ENCODE measurements around the gene ITGB1.
"Not testable (repeated sequence)": the region's sequence is repeated elsewhere in the genome, so short reads cannot be mapped to it uniquely, and the experiment has no call there.

The ITGB1 gene

DNA sequence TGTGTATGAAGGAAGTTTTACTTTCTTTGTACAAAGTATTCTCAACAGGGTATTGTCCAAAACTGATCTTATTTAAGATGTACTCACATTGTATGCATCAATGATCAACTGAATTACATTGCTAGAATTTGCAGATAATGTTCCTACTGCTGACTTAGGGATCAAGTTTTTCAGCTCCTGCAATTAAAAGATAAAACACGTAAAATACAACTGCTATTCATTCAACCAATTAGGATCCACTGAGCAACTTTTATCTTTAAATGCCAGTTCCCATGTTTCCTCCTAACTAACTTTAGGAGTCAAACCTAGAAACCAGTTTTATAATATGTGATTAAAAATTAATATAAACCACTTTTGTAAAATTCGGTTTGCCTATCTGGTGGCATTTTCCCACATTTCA lies 35.9 kb downstream of the ITGB1 start:
- no peak overlapping the region for H3K4me3 ChIP-seq (ENCODE audit: low read length)
- H3K79me1 ChIP-seq (ENCODE audit: low read length), result peaks cover under 1% of the 10 kb centered on the region
- H3K36me3 ChIP-seq (ENCODE audit: control insufficient read depth, insufficient read depth, low read length), result peaks cover 9% of the 10 kb centered on the region
- peaks cover 2% of the 10 kb centered on the region for H3K79me2 ChIP-seq (ENCODE audit: control insufficient read depth, insufficient read depth, low read length)
- H4K5ac ChIP-seq (ENCODE audit: low read length), result no peak overlapping the region
- no peak overlapping the region for H2AK5ac ChIP-seq (ENCODE audit: low read length)
- H3K4me1 ChIP-seq (ENCODE audit: control insufficient read depth, low read depth, low read length), result no peaks in the 10 kb centered on the region
- DNase-seq, result no peak
- H2BK120ac ChIP-seq (ENCODE audit: low read depth, low read length), result no peak overlapping the region
- H3K56ac ChIP-seq (ENCODE audit: low read length), result no peak overlapping the region
- H3K27ac ChIP-seq (ENCODE audit: low read depth, low read length), result no peak overlapping the region
- no CpG with 5 or more reads among the region's 2 CpGs for WGBS (ENCODE audit: extremely low coverage, insufficient coverage, low lambda C conversion rate)
- H4K8ac ChIP-seq (ENCODE audit: low read depth, low read length), result no peak overlapping the region
- no peak overlapping the region for H3K4me2 ChIP-seq (ENCODE audit: low read length)
- no peak overlapping the region for H3K4ac ChIP-seq (ENCODE audit: low read depth, low read length)
- H3K23ac ChIP-seq (ENCODE audit: low read length), result no peak overlapping the region
- H3K9ac ChIP-seq (ENCODE audit: low read length), result no peak overlapping the region
- H2BK15ac ChIP-seq (replicated peaks; ENCODE audit: low read depth), result no peak overlapping the region
- H3K27me3 ChIP-seq (ENCODE audit: insufficient read depth, low read length, poor library complexity), result no peaks in the 10 kb centered on the region
- H2BK5ac ChIP-seq (ENCODE audit: low read length), result no peak overlapping the region
- H3K18ac ChIP-seq (ENCODE audit: low read length), result no peak overlapping the region

DNA sequence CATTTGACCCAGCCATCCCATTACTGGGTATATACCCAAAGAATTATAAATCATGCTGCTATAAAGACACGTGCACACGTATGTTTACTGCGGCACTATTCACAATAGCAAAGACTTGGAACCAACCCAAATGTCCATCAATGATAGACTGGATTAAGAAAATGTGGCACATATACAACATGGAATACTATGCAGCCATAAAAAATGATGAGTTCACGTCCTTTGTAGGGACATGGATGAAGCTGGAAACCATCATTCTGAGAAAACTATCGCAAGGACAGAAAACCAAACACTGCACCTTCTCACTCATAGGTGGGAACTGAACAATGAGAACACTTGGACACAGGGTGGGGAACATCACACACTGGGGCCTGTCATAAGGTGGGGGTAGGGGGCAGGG lies 40.2 kb downstream of the ITGB1 start:
- not testable (repeated sequence) for H2BK5ac ChIP-seq (ENCODE audit: low read length); H3K9ac ChIP-seq (ENCODE audit: low read length); DNase-seq; H4K8ac ChIP-seq (ENCODE audit: low read depth, low read length); H3K27me3 ChIP-seq (ENCODE audit: insufficient read depth, low read length, poor library complexity); H3K36me3 ChIP-seq (ENCODE audit: control insufficient read depth, insufficient read depth, low read length); H3K4me3 ChIP-seq (ENCODE audit: low read length); H3K4ac ChIP-seq (ENCODE audit: low read depth, low read length); H3K27ac ChIP-seq (ENCODE audit: low read depth, low read length); H3K79me2 ChIP-seq (ENCODE audit: control insufficient read depth, insufficient read depth, low read length); H4K5ac ChIP-seq (ENCODE audit: low read length); H3K23ac ChIP-seq (ENCODE audit: low read length); H3K18ac ChIP-seq (ENCODE audit: low read length); H3K4me1 ChIP-seq (ENCODE audit: control insufficient read depth, low read depth, low read length); H3K56ac ChIP-seq (ENCODE audit: low read length); H2AK5ac ChIP-seq (ENCODE audit: low read length); H3K79me1 ChIP-seq (ENCODE audit: low read length); H2BK15ac ChIP-seq (replicated peaks; ENCODE audit: low read depth); H2BK120ac ChIP-seq (ENCODE audit: low read depth, low read length); H3K4me2 ChIP-seq (ENCODE audit: low read length)
- WGBS (ENCODE audit: extremely low coverage, insufficient coverage, low lambda C conversion rate), result no CpG with 5 or more reads among the region's 5 CpGs

DNA sequence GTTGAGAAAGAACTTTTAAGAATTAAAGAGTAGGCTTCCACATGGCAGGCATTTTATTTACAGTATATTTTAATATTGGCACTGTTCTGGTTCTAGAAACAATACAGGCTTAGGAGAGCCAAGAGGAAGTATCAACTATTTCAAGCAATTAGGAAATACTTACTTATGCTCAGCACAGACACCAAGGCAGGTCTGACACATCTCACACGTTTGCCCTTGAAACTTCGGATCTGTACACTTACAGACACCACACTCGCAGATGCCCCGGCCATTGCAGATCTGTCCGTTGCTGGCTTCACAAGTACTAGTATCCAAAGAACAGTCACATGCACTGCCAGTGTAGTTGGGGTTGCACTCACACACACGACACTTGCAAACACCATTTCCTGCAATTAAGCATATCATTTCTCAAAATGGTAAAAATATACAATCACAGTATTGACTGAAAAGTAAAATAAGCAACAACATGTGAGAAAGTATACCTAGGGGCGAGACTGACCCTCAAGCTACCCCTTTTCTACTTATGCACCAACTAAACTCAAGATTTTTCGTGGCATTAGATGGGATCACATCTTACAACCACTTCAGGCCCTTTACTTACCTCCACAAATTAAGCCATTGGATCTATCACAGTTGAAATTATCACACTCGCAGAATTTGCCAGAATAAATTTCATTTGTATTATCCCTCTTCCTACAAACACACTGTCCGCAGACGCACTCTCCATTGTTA lies 46.6 kb downstream of the ITGB1 start:
- H4K5ac ChIP-seq (ENCODE audit: low read length), result no peak overlapping the region
- no CpG with 5 or more reads among the region's 11 CpGs for WGBS (ENCODE audit: extremely low coverage, insufficient coverage, low lambda C conversion rate)

DNA sequence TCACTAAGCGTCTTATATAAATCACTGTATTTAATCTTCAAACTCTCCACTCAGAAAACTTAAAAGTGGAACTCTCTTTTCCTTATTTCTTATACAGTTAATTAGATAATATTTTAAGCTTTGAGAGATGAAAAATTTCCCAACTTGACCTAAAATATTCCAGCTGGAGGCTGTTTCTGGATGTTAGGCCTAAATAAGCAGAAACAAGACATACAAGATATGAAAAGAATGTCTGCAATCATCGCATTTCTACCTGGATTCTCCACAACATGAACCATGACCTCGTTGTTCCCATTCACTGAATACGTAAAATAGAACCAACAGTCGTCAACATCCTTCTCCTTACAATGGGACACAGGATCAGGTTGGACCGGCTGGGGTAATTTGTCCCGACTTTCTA lies 48.1 kb downstream of the ITGB1 start:
- H2BK120ac ChIP-seq (ENCODE audit: low read depth, low read length); H3K4me1 ChIP-seq (ENCODE audit: control insufficient read depth, low read depth, low read length); H3K23ac ChIP-seq (ENCODE audit: low read length); H2AK5ac ChIP-seq (ENCODE audit: low read length); DNase-seq; H3K56ac ChIP-seq (ENCODE audit: low read length); H3K36me3 ChIP-seq (ENCODE audit: control insufficient read depth, insufficient read depth, low read length); H4K8ac ChIP-seq (ENCODE audit: low read depth, low read length); H3K4me3 ChIP-seq (ENCODE audit: low read length); H2BK15ac ChIP-seq (replicated peaks; ENCODE audit: low read depth); H2BK5ac ChIP-seq (ENCODE audit: low read length); H3K27me3 ChIP-seq (ENCODE audit: insufficient read depth, low read length, poor library complexity); H3K4me2 ChIP-seq (ENCODE audit: low read length); H3K4ac ChIP-seq (ENCODE audit: low read depth, low read length); H3K27ac ChIP-seq (ENCODE audit: low read depth, low read length); H4K5ac ChIP-seq (ENCODE audit: low read length); H3K9ac ChIP-seq (ENCODE audit: low read length); H3K79me2 ChIP-seq (ENCODE audit: control insufficient read depth, insufficient read depth, low read length); H3K18ac ChIP-seq (ENCODE audit: low read length); H3K79me1 ChIP-seq (ENCODE audit: low read length): not testable (repeated sequence)
- WGBS (ENCODE audit: extremely low coverage, insufficient coverage, low lambda C conversion rate), result no CpG with 5 or more reads among the region's 7 CpGs

More for the DNA sequence above, 46.6 kb downstream of the ITGB1 start:
- DNase-seq, result no peak
- Histone ChIP-seq H2BK120ac (ENCODE audit: low read depth, low read length) (no peak overlapping the region), H3K4ac (ENCODE audit: low read depth, low read length) (no peak overlapping the region), H3K4me2 (ENCODE audit: low read length) (no peak overlapping the region), H3K79me2 (ENCODE audit: control insufficient read depth, insufficient read depth, low read length) (no peaks in the 10 kb centered on the region), H3K27ac (ENCODE audit: low read depth, low read length) (no peak overlapping the region), H3K36me3 (ENCODE audit: control insufficient read depth, insufficient read depth, low read length) (peaks cover 5% of the 10 kb centered on the region), H3K27me3 (ENCODE audit: insufficient read depth, low read length, poor library complexity) (no peaks in the 10 kb centered on the region), H2BK15ac (replicated peaks; ENCODE audit: low read depth) (no peak overlapping the region), H3K4me1 (ENCODE audit: control insufficient read depth, low read depth, low read length) (no peaks in the 10 kb centered on the region), H3K18ac (ENCODE audit: low read length) (no peak overlapping the region), H2AK5ac (ENCODE audit: low read length) (no peak overlapping the region), H3K23ac (ENCODE audit: low read length) (no peak overlapping the region), H4K8ac (ENCODE audit: low read depth, low read length) (no peak overlapping the region), H3K56ac (ENCODE audit: low read length) (no peak overlapping the region), H3K9ac (ENCODE audit: low read length) (no peak overlapping the region), H3K79me1 (ENCODE audit: low read length) (no peaks in the 10 kb centered on the region), H2BK5ac (ENCODE audit: low read length) (no peak overlapping the region), H3K4me3 (ENCODE audit: low read length) (no peak overlapping the region)

DNA sequence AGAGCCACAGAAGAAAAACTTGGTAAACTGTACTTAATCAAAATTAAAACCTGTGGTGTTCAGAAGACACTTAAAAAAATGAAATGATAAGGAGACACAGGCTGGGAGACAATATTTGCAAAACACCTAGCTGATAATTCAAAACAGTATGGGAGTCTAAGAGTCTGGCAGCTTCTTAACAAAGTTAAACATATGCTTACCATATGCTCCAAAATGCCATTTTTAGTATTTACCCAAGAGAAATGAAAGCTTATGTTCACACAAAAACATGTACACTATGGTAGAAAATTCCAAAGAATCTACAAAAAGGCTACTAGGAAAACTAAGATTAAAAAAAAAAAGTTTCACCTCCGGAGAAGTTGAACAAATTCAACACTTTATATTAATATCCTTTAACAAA lies 48.6 kb downstream of the ITGB1 start:
- Histone ChIP-seq H3K4me1 (ENCODE audit: control insufficient read depth, low read depth, low read length) (no peaks in the 10 kb centered on the region), H3K79me1 (ENCODE audit: low read length) (no peaks in the 10 kb centered on the region), H3K79me2 (ENCODE audit: control insufficient read depth, insufficient read depth, low read length) (no peaks in the 10 kb centered on the region), H3K27me3 (ENCODE audit: insufficient read depth, low read length, poor library complexity) (no peaks in the 10 kb centered on the region), H4K8ac (ENCODE audit: low read depth, low read length) (no peak overlapping the region), H3K18ac (ENCODE audit: low read length) (no peak overlapping the region), H3K27ac (ENCODE audit: low read depth, low read length) (no peak overlapping the region), H3K4ac (ENCODE audit: low read depth, low read length) (no peak overlapping the region), H3K9ac (ENCODE audit: low read length) (no peak overlapping the region), H3K4me3 (ENCODE audit: low read length) (no peak overlapping the region), H3K56ac (ENCODE audit: low read length) (no peak overlapping the region), H4K5ac (ENCODE audit: low read length) (no peak overlapping the region), H2BK15ac (replicated peaks; ENCODE audit: low read depth) (no peak overlapping the region), H2BK5ac (ENCODE audit: low read length) (no peak overlapping the region), H3K4me2 (ENCODE audit: low read length) (no peak overlapping the region), H3K23ac (ENCODE audit: low read length) (no peak overlapping the region), H2AK5ac (ENCODE audit: low read length) (no peak overlapping the region), H3K36me3 (ENCODE audit: control insufficient read depth, insufficient read depth, low read length) (peaks cover 5% of the 10 kb centered on the region), H2BK120ac (ENCODE audit: low read depth, low read length) (no peak overlapping the region)
- DNase-seq, result no peak
- WGBS (ENCODE audit: extremely low coverage, insufficient coverage, low lambda C conversion rate), result 100% methylated on average over 1 of the region's 1 CpG

DNA sequence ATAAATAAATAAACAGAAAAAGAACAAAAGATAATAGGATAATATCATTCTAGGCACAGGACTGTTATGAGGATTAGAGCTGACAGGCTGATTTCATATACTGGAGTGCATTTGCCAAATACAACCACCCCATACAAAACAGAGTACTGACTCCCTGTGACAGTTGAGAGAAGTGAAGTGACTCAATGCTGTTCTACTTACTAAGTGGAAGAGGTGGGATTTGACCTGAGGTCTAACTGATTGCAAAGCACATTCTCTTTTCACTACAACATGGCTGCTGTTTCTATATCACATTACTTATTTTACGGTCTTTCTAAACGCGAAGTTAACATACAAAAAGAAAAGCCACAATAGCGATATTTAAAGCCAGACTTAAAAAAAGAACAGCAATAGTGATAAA lies 51.4 kb downstream of the ITGB1 start:
- no peaks in the 10 kb centered on the region for H3K79me2 ChIP-seq (ENCODE audit: control insufficient read depth, insufficient read depth, low read length)
- no peaks in the 10 kb centered on the region for H3K4me1 ChIP-seq (ENCODE audit: control insufficient read depth, low read depth, low read length)
- H3K18ac ChIP-seq (ENCODE audit: low read length), result no peak overlapping the region
- H3K4ac ChIP-seq (ENCODE audit: low read depth, low read length), result no peak overlapping the region
- H3K23ac ChIP-seq (ENCODE audit: low read length), result no peak overlapping the region
- H2BK5ac ChIP-seq (ENCODE audit: low read length), result no peak overlapping the region
- H3K79me1 ChIP-seq (ENCODE audit: low read length), result no peaks in the 10 kb centered on the region
- H4K5ac ChIP-seq (ENCODE audit: low read length), result no peak overlapping the region
- no peak overlapping the region for H2BK120ac ChIP-seq (ENCODE audit: low read depth, low read length)
- no peak overlapping the region for H3K4me2 ChIP-seq (ENCODE audit: low read length)
- no peaks in the 10 kb centered on the region for H3K27me3 ChIP-seq (ENCODE audit: insufficient read depth, low read length, poor library complexity)
- peaks cover 2% of the 10 kb centered on the region for H3K36me3 ChIP-seq (ENCODE audit: control insufficient read depth, insufficient read depth, low read length)
- no peak overlapping the region for H3K56ac ChIP-seq (ENCODE audit: low read length)
- DNase-seq, result no peak
- no peak overlapping the region for H4K8ac ChIP-seq (ENCODE audit: low read depth, low read length)
- H3K4me3 ChIP-seq (ENCODE audit: low read length), result no peak overlapping the region
- no peak overlapping the region for H2BK15ac ChIP-seq (replicated peaks; ENCODE audit: low read depth)
- H3K9ac ChIP-seq (ENCODE audit: low read length), result no peak overlapping the region
- no CpG with 5 or more reads among the region's 4 CpGs for WGBS (ENCODE audit: extremely low coverage, insufficient coverage, low lambda C conversion rate)
- no peak overlapping the region for H3K27ac ChIP-seq (ENCODE audit: low read depth, low read length)
- no peak overlapping the region for H2AK5ac ChIP-seq (ENCODE audit: low read length)

Measured in mesendoderm (in vitro differentiated cells).